Neural crest cell (in vitro differentiated cells): Measurements from ENCODE around the gene RPTOR. TPM values are rescaled to one million over a fixed set of nuclear protein-coding genes. Genes with fewer than 3 reads are reported as not detected.

Source experiments
- DNase-seq: peaks from one replicate; pipeline ENCODE4 v3.0.0; 2021; ENCODE audit warnings: low read depth, mixed read lengths, low spot score
- H3K27ac Mint-ChIP-seq: one replicate; pipeline ENCODE4 v1.8.0; 2021; ENCODE audit warnings: mild to moderate bottlenecking, mixed read lengths; ENCODE audit not compliant: unreplicated experiment
- H3K27me3 Mint-ChIP-seq: 2 replicates; pipeline ENCODE4 v1.8.0; 2021; ENCODE audit warnings: low read depth, mild to moderate bottlenecking, mixed read lengths
- H3K36me3 Mint-ChIP-seq: 2 replicates; pipeline ENCODE4 v1.8.0; 2021; ENCODE audit warnings: low read depth, mild to moderate bottlenecking, mixed read lengths
- H3K4me1 Mint-ChIP-seq: 2 replicates; pipeline ENCODE4 v1.8.0; 2021; ENCODE audit warnings: mixed read lengths
- H3K4me3 Mint-ChIP-seq: one replicate; pipeline ENCODE4 v1.8.0; 2021; ENCODE audit warnings: mild to moderate bottlenecking, mixed read lengths
- H3K9me3 Mint-ChIP-seq: 2 replicates; pipeline ENCODE4 v1.8.0; 2021; ENCODE audit warnings: mixed read lengths
- CTCF ChIP-seq: fragments of 200-600 bp; sonication (generic); conservative IDR thresholded peaks from 2 replicates; pipeline ENCODE4 v1.5.0; 2021; ENCODE audit warnings: antibody characterized with exemption, mild to moderate bottlenecking
- total RNA-seq: library from RNA; stranded (reverse); gene quantifications from 2 replicates; pipeline ENCODE4 v1.2.1, GENCODE V29; 2021

The RPTOR gene
- total RNA-seq, 1 donor from 2014 or later: 41.1 TPM

- no peak overlapping the region for H3K4me3 Mint-ChIP-seq
- peaks cover 7% of the 10 kb centered on the region for H3K36me3 Mint-ChIP-seq
- no peak overlapping the region for H3K27ac Mint-ChIP-seq
- H3K4me1 Mint-ChIP-seq: peaks cover 46% of the 10 kb centered on the region
- H3K9me3 Mint-ChIP-seq: peaks cover 8% of the 10 kb centered on the region
- DNase-seq: no peak
- H3K27me3 Mint-ChIP-seq: no peaks in the 10 kb centered on the region
- no peak for TF ChIP-seq CTCF
These were observed 238.8 kb downstream of the RPTOR start for GRCh38 chr17:80783486-80783885.

GRCh38 chr17:80783971-80784370 lies 239.3 kb downstream of the RPTOR start:
- TF ChIP-seq CTCF: no peak
- DNase-seq: no peak
- Mint-ChIP-seq H3K4me1 (peaks cover 48% of the 10 kb centered on the region), H3K9me3 (peaks cover 9% of the 10 kb centered on the region), H3K27ac (no peak overlapping the region), H3K27me3 (no peaks in the 10 kb centered on the region), H3K4me3 (no peak overlapping the region), H3K36me3 (peaks cover 8% of the 10 kb centered on the region)

GRCh38 chr17:80785477-80786178 lies 241.0 kb downstream of the RPTOR start:
- Mint-ChIP-seq H3K27me3 (no peaks in the 10 kb centered on the region), H3K4me3 (no peak overlapping the region), H3K4me1 (peaks cover 56% of the 10 kb centered on the region), H3K36me3 (peaks cover 8% of the 10 kb centered on the region), H3K9me3 (peaks cover 9% of the 10 kb centered on the region), H3K27ac (no peak overlapping the region)
- DNase-seq: no peak
- TF ChIP-seq CTCF: no peak

DNA sequence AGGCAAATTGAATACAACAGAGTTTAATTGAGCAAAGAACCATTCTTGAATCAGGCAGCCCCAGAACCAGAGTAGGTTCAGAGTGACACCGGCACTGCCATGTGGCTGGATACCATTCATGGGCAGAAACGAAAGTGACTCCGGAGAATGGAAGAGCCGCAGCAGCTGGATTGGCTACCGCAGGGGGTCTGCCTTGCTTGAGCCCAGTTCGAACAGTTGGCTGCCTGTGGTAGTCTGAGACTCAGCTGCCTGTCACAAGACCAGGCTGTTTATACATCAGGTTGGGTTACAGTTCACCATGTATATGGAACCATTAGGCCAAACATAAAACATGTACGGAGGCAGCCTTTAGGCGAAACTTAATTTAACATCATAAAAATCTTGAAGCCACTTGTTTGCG lies 241.8 kb downstream of the RPTOR start:
- H3K9me3 Mint-ChIP-seq: peaks cover 9% of the 10 kb centered on the region
- H3K36me3 Mint-ChIP-seq: peaks cover 8% of the 10 kb centered on the region
- no peak for TF ChIP-seq CTCF
- peaks cover 58% of the 10 kb centered on the region for H3K4me1 Mint-ChIP-seq
- no peak overlapping the region for H3K4me3 Mint-ChIP-seq
- no peak for DNase-seq
- no peak overlapping the region for H3K27ac Mint-ChIP-seq
- no peaks in the 10 kb centered on the region for H3K27me3 Mint-ChIP-seq

DNA sequence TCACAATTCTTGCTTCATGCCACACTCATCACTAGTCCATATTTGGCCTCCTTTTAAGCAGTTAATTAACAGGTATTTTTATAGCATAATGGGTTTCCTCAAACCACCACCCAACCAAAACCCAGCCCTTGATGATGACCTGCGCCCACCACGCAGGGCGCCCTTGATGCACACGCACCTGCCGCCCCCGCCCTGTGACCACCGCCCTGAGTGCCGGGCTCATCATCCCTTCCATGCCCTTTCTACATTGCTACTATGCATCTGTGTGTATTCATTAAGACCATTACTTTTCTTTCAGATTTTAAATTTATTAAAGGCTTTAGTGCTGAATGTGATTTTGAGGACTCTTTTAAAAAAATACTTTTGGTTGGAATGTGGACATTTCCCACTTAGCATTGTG lies 242.2 kb downstream of the RPTOR start:
- Mint-ChIP-seq H3K4me1 (peaks cover 58% of the 10 kb centered on the region), H3K4me3 (no peak overlapping the region), H3K9me3 (peaks cover 9% of the 10 kb centered on the region), H3K27me3 (no peaks in the 10 kb centered on the region), H3K36me3 (peaks cover 8% of the 10 kb centered on the region), H3K27ac (no peak overlapping the region)
- DNase-seq: no peak
- TF ChIP-seq CTCF: no peak
